Measurements from ENCODE around the gene KCNJ18.
"Not testable (repeated sequence)": the region's sequence is repeated elsewhere in the genome, so short reads cannot be mapped to it uniquely, and the experiment has no call there.

KCNJ18 gene

DNA sequence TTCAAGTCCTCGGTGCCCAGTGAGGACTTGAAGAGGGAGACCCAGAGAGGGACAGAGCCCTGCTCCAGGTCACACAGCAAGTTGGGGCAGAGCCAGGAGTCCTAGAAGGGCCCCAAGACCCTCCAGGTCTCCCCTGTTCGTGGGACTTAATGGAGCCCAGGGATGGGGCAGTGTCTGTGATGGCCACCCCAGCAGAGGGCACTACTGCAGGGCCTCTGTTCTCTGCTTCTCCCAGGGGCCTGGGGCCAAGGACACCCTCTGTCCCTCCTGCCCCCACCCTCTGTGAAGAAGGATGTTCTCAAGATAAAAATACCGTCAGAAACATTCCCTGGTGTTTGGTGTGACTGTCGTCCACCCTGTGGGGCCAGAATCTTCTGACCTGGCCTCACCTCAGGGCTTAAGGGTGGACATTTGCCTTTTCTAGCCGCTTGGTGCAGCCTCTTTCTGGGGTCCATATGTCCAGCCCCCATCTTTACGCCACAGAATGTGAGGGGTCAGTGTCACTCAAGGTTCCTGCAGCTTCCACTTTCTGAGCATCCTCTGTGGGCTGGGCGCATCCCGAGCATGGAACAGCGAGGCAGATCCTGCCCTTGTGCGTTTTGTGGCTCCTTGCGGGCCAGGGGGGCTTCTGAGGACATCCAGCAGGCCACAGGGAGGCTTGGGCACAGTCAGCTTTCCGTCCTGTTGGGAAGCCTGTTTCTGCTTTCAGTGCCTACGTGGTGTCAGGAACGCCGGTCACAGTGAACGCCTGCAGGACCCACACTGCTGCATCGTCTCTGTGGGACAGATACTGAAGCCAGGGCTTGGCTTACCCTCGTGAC is at the start of gene KCNJ18:
Gene KCNJ18, plus strand, starts transcription at position 641 of the 821 bp plus-strand sequence. CDS start 10,264 bp downstream, outside the sequence.
- DNase-seq (ENCODE audit: low spot score): not testable (repeated sequence)

GRCh38 chr17:21648125-21648524 is 44.2 kb upstream of the KCNJ18 start:
- not testable (repeated sequence) for DNase-seq (ENCODE audit: low spot score)

DNA sequence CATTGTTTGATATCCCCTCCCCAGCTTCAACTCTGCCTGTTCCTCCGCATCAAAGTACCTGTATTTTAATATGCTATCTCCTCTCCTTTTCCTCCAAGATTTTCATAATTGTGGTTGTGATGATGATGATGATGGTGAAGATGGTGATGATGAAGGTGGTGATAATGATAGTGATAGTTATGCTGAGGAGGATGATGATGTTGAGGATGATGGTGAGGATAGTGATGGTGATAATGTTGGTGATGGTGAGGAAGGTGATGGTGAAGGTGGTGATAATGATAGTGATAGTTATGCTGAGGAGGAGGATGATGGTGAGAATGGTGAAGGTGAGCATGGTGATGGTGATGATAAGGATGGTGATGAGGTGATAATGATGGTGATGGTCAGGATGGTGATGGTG is 42.3 kb upstream of the KCNJ18 start:
- DNase-seq (ENCODE audit: low spot score): not testable (repeated sequence)

DNA sequence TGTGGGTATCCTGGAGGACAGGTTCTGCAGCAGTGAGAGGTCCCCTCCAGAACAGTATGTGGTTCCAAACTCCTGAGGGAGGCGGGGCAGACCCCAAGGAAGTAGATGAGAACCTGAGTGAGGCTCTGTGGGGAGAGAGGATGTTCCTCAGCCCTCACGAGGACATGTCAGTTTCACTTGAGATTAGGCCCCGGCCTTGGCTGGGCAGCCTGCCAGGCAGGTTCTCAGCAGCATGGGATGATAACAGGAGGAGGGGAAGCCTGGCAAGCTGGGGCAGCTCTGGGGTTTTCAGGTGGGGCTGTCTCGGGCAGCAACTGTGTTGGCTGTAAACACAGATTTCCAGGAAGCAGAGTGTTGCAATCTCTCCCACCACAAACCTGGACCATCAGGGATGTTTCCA is 40.3 kb upstream of the KCNJ18 start:
- DNase-seq (ENCODE audit: low spot score): not testable (repeated sequence)

GRCh38 chr17:21653211-21653610 is 39.1 kb upstream of the KCNJ18 start:
- DNase-seq (ENCODE audit: low spot score): not testable (repeated sequence)

GRCh38 chr17:21656518-21657309 is 35.6 kb upstream of the KCNJ18 start:
- DNase-seq (ENCODE audit: low spot score): not testable (repeated sequence)

GRCh38 chr17:21659635-21660034 is 32.7 kb upstream of the KCNJ18 start:
- not testable (repeated sequence) for DNase-seq (ENCODE audit: low spot score)

- DNase-seq (ENCODE audit: low spot score): not testable (repeated sequence)
Measured at GRCh38 chr17:21661455-21661854, 30.9 kb upstream of the KCNJ18 start.

GRCh38 chr17:21663166-21663565 is 29.2 kb upstream of the KCNJ18 start:
- DNase-seq (ENCODE audit: low spot score): not testable (repeated sequence)

DNA sequence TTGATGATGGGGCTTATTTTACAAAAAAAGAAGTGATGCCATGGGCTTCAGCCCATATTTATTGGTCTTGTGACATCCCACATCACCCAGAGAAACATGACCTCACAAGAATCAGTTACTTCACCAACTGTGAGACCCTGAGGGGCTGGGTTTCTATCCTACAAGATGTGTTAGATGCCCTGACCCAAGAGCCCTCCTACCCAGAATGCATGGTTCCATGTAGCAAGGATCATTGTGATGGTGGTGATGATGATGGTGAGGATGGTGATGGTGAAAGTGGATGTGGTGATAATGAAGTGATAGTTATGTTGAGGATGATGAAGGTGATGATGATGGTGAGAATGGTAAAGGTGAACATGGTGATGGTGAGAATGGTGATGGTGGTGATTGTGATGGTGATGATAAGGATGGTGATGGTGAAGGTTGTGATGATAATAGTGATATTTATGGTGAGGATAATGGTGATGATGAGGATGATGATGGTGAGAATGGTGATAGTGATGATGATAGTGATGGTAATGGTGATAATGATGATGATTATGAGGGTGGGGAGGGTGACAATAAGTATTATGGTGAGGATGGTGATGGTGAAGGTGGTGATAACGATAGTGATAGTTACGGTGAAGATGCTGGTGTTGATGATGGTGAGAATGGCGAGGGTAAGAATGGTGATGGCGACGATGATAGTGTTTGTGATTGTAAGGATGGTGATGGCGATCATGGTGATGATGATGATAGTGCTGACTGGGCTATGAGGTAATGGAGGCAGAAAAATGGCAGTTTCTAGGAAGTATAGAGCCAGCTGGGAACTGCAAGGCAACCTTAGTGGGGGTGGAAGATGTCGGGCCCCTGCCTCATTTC is 28.5 kb upstream of the KCNJ18 start:
- not testable (repeated sequence) for DNase-seq (ENCODE audit: low spot score)

- DNase-seq (ENCODE audit: low spot score): not testable (repeated sequence)
Measured at GRCh38 chr17:21665171-21665570, 27.2 kb upstream of the KCNJ18 start.

- DNase-seq (ENCODE audit: low spot score): not testable (repeated sequence)
Measured at GRCh38 chr17:21665935-21666493, 26.3 kb upstream of the KCNJ18 start.

DNA sequence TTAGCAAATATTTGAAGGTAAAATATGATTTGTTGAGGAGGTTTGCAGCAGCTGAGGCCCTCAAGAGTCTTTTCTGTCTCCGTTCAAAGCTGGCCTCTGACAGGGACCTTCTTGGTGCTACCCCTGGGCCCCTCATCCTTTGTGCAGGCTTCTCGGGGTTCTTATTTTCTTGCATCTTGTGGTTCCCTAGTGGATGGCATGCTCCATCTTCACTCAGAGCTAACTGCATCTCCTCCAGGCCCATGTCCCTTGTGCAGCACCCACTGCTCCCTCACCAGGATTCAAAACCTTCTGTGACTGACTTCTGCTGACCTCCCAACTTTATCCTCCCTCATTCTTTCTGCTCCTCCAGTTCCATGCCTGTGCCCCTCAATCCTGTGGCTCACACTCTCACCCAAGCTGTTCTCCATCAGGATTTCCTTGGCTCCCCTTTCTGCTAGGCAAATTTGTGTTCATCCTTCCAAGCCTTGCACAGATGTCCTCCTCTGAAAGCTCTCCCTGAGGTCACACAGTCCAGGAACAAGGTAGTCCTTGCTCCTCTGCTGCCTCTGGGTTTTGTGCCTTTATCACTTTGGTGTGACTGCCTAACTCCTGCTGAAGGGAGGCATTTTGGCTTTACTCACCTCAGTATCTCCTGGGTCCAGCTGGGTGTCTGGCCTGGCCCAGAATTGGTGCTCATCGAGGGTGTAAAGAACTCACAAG is 25.5 kb upstream of the KCNJ18 start:
- DNase-seq (ENCODE audit: low spot score): not testable (repeated sequence)

DNA sequence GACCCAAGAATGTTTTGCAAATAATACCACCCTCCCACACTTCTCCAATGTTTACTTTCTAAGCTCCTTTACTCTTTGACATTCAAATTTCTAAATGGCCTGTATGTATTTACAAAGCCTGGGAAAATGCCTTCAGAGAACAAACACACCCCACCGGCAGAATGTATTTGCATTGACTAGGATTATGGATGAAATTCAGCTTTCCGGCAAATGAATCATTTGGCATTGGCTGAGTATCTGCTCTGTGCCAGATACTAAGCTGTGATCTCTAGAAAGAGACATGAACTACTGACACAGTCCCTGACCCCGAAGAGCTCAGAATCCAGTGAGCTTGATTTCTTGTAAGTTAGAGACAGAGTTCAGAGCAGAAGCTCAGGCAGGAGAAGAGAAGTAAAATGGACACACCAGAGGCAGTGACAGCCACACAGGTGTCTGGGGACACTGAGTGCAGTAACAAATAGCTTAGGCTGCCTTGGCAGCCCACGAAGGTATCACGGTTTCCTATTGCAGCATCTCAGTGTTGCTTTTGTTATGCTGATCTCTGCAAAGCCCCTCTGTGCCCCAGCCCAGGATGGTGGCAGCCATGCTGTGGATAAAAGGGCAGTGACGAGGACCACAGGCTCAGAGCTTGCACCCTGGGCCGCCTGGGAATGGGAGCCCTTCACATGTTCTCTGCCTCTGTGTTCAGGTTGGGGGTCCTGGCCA is 24.8 kb upstream of the KCNJ18 start:
- DNase-seq (ENCODE audit: low spot score): not testable (repeated sequence)

DNA sequence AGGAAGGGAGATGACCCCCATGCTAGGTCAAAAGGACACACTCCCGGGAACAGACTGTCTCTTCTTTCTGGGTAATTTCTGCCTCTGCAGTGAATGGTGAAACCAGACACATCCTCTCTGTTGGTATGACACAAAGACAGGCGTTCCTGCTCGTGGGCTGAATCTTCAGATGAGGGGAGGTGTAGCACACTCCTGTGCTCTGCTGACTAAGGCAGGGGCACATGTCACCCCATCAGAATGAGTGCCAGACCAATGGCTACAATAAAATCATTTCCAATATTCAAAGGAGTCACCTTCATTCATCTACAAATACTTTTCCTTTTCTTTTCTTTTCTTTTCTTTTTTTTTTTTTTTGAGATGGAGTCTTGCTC is 24.2 kb upstream of the KCNJ18 start:
- not testable (repeated sequence) for DNase-seq (ENCODE audit: low spot score)

DNA sequence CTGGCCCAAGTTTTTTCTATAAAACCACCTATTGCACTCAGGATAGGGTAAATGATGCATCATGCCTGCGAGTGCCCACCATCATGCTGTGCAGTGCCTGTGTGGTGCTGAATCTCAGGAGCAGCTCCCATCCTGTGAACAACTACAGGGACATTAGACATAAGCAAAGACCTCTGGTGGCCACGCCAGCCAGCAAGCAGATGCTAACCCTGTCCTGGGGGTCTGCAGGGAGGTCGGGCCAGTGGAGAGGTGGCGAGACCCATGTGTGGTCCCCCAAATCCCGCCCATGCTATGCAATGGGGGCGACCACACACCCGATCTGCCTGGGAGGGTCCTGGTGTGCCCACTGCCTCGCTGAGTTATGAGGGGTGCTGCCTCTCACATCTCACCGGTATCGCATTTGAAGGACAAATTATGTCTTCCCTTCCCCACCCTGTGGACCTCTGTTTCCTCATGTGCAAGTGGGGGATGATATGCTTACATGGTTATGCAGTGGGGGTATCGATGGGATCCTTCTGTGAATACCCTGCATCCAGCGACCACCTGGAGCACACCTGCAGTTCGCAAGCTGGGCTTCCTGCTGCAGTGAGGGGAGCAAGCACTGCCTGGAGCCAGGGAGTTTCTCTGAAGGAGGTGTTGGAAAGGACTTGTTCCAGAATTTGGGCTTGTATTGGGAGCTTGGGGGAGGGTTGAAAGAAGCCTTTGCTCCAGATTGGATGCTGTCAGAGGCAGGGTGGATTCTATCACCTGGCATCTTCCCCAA is 23.4 kb upstream of the KCNJ18 start:
- not testable (repeated sequence) for DNase-seq (ENCODE audit: low spot score)

DNA sequence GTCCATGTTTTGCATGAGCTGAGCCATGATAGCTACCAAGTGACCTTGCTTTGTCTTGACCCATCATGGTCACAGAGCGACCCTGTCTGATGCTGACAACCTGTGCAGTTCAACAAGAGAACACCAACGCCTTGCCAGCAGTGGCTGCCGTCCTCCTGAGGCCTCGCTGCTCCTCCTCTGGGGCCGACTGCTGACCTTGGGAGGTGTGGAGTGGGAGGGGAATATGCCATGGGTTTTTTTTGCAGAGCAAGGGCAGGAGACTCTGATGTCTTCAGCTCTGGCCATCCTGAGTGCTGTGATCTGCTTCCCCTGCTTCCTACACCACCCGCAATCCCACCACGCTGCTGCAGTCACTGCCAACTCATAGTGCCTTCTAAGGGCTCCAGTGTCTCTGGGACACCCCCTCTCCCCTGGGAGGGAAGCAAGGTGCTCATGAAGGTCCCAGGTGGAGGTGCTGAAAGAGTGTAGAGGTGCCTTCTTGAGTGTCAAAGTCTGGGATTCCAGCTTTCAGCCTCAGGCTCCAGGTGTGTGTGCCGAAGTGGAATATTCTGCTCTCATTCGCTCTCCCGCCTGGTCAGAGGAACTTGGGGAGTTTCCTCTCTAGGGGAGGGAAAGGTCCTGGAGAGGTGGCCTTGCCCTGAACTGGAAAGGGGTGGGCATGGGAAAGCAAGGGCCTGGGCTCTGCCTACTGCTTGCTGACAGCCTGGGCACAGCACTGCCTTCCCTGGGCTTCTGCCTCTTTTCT is 22.5 kb upstream of the KCNJ18 start:
- DNase-seq (ENCODE audit: low spot score): not testable (repeated sequence)

- not testable (repeated sequence) for DNase-seq (ENCODE audit: low spot score)
Measured at GRCh38 chr17:21670361-21671155, 21.8 kb upstream of the KCNJ18 start.

All from globus pallidus (tissue), 1 donor.